ENCODE results near the gene PPIL4. TPM values are rescaled to one million over a fixed set of nuclear protein-coding genes. Genes with fewer than 3 reads are reported as not detected.
A peak's percentile ranks its signal among the peaks of the same experiment; 100 is the strongest.

PPIL4 gene
- total and polyA plus RNA-seq, 10 of the 15 experiments (the other 5 are each of a cell fraction or from before 2014, with no cell fraction given) = 8.0 to 28.4 (median 24.3) TPM

- TF ChIP-seq REST (IDR thresholded peaks at IDR 0.05; ENCODE audit: low read depth, low read length) = no peak
- no peak for TF ChIP-seq FOXK2 (IDR thresholded peaks at IDR 0.05)
- TF ChIP-seq NR2F1 (conservative IDR thresholded peaks at IDR 0.05) = 0 out of 2 replicates have a peak, but pooled peaks have one; percentile 5
- TF ChIP-seq ZNF207 (IDR thresholded peaks at IDR 0.05; ENCODE audit: borderline replicate concordance) = no peak
- TF ChIP-seq CBFB (IDR thresholded peaks at IDR 0.05; ENCODE audit: low read depth) = no peak
- TF ChIP-seq SREBF2 (IDR thresholded peaks at IDR 0.05; ENCODE audit: low read length) = no peak
- no peak for TF ChIP-seq PKNOX1 (IDR thresholded peaks at IDR 0.05)
- TF ChIP-seq PAX5 (IDR thresholded peaks at IDR 0.05; ENCODE audit: borderline replicate concordance, low read depth, low read length) = no peak
- no peak for TF ChIP-seq RELA (IDR thresholded peaks at IDR 0.05; ENCODE audit: borderline replicate concordance, partially characterized antibody)
- TF ChIP-seq PBX3 (IDR thresholded peaks at IDR 0.05; ENCODE audit: insufficient replicate concordance, low read depth, low read length) = no peak
- TF ChIP-seq SMAD5 (IDR thresholded peaks at IDR 0.05; ENCODE audit: low read depth) = no peak
Observed at GRCh38 chr6:149472241-149472640, 73.6 kb downstream of the PPIL4 start (continued).
